Stimulated activated CD4-positive, alpha-beta T cell treated with anti-CD3 and anti-CD28 coated beads, Interleukin-2, amount 100 ng/mL, for 4 hours (primary cell): ENCODE results near the gene TTLL8.
A peak's percentile ranks its signal among the peaks of the same experiment; 100 is the strongest.

Experiments used
- DNase-seq: peaks from one replicate; pipeline ENCODE4 v3.0.0-alpha.2; 2020; ENCODE audit warnings: low read depth

TTLL8 gene

DNA sequence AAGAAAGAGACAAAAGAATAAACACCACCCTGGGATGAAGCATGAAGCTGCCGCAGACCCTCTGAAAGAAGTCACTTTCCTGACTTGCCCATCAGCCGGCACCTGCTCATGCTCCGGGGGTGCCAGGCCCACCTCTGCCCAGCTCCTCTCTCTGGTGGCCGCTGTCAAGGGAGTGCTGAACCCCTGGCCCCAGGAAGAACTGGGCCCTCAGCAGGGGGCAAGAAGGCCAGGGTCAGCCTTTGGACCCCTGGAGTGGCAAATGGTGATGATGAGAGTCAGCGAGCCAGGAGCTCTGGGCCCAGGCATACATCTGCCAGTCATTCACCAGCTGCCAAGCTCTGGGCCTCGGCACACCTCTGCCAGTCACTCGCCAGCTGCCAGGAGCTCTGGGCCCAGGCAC is 17.4 kb downstream of the TTLL8 start:
- DNase-seq = no peak

DNA sequence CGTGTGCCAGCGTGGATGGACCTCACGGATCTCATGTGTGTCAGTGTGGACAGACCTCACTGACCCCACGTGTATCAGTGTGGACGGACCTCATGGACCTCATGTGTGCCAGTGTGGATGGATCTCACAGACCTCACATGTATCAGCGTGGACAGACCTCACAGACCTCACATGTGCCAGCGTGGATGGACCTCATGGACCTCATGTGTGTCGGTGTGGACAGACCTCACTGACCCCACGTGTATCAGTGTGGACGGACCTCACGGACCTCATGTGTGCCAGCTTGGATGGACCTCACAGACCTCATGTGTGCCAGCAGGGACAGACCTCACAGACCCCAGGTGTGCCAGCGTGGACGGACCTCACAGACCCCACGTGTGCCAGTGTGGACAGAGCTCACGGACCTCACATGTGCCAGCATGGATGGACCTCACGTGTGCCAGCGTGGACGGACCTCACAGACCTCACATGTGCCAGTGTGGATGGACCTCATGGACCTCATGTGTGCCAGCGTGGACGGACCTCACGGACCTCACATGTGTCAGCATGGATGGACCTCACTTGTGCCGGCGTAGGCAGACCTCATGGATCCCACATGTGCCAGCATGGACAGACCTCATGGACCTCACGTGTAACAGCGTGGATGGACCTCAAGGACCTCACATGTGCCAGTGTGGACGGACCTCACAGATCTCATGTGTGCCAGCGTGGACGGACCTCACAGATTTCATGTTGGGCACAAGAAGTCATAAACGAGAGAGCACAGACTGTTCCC is 18.2 kb downstream of the TTLL8 start:
- DNase-seq = no peak

- DNase-seq = no peak
Measured at GRCh38 chr22:50035976-50036724, 21.9 kb downstream of the TTLL8 start.

- no peak for DNase-seq
Measured at GRCh38 chr22:50035131-50035881, 22.8 kb downstream of the TTLL8 start.

GRCh38 chr22:50034126-50035081 is 23.7 kb downstream of the TTLL8 start:
- no peak for DNase-seq

- no peak for DNase-seq
Measured at GRCh38 chr22:50032941-50033601, 25.0 kb downstream of the TTLL8 start.

- no peak for DNase-seq
Measured at GRCh38 chr22:50032109-50032871, 25.8 kb downstream of the TTLL8 start.

GRCh38 chr22:50031189-50032091 is 26.7 kb downstream of the TTLL8 start:
- no peak for DNase-seq

- peak; percentile 81 for DNase-seq
Measured at GRCh38 chr22:50030297-50031188, 27.6 kb downstream of the TTLL8 start.

DNA sequence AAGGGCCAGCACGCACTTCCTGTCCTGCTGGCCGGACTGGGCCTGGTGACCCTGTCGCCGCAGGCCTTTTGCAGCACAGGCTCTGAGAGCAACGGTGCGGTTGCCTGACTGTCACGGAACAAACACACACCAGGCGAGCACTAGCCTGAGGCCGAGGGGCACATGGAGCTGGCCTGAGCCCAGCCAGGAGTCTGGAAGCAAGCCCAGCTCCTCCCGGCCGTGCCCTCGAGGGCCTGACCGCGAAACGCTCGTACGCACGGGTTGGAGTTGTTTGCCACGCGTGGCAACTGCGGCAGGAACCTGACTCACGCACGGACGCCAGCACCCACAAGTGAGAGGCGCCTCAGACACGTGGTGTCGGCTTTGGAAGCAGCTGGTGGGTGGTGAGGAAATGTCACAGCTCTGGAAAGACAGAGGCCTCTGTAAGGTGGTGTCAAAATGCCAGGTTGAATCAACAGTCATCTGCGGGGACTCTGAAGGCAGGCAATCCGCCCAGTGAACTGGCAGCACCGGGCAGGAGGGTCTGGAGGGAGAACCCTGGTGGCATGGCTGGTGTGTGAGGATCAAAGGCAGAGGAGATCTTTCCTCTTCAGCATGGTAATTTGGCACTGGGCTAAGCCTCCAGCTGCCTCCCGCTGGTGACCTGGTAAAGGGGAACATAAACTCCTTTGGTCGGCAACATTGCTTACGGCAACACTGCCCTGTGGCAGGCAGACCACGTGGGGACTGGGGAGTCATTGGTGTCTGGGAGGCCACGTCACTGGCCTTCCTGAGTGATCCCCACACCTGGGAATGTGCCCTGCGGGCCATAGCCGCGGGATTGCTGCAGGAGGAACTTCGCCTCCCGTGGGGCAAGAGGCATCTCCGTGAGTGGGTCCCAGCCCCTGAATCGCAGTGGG is 30.2 kb downstream of the TTLL8 start:
- peak; percentile 61 for DNase-seq

- DNase-seq = no peak
Measured at GRCh38 chr22:50025993-50026392, 32.1 kb downstream of the TTLL8 start.

- no peak for DNase-seq
Measured at GRCh38 chr22:50022171-50022819, 35.8 kb downstream of the TTLL8 start.

GRCh38 chr22:50020606-50021005 is 37.5 kb downstream of the TTLL8 start:
- DNase-seq = no peak

DNA sequence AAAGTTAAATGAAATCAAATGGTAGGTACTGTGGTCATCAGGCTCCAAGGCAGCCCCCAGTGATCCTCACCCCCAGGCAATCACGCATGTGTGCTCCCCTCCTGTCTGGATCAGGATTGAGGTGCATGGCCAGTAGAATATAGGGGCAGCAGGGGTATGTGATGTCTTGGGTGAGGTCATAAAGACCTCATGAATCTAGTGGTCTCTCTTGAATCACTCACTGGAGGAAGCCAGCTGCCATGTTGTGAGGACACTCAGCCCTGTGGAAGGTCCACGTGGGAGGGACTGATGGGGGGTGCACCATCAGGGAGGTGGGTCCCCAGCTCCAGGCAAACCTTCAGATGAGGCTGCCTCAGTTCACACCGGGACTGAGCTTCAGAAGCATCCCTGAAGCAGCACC is 38.8 kb downstream of the TTLL8 start:
- DNase-seq = no peak

- DNase-seq = no peak
Measured at GRCh38 chr22:50018608-50019285, 39.4 kb downstream of the TTLL8 start.

- no peak for DNase-seq
Measured at GRCh38 chr22:50017701-50018224, 40.3 kb downstream of the TTLL8 start.
